Measurements from ENCODE around the gene SDHB. TPM values are rescaled to one million over a fixed set of nuclear protein-coding genes. Genes with fewer than 3 reads are reported as not detected.

SDHB gene
- total RNA-seq, 6 donors from 2014 or later: 37.7 to 98.7 (median 74.8) TPM

DNA sequence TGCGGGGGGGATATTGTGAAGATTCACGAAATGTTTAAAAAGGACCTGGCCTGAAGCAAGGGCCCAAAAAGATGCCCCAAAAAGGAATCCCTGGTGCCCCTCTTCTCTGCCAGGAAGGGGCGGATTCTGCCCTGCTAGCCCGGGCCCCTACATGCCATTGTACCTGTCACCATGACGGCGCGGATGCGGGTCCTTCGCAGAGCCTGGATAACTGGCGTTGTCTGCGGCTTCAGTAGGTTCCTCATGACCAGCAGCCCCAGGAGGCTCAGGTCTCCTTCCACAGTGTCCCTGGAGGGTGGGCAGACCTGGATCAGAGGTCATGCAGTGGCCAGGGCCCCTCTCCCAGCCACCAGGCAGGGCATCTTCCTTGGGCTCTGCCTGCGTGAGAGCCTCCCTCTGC is 62.3 kb downstream of the SDHB start:
- 93 to 96% methylated on average over 4 to 12 of the region's 12 CpGs for WGBS, 2 donors
- peaks cover 3 to 91% (median 70%) of the 10 kb centered on the region in 4 donors for H3K36me3 ChIP-seq

DNA sequence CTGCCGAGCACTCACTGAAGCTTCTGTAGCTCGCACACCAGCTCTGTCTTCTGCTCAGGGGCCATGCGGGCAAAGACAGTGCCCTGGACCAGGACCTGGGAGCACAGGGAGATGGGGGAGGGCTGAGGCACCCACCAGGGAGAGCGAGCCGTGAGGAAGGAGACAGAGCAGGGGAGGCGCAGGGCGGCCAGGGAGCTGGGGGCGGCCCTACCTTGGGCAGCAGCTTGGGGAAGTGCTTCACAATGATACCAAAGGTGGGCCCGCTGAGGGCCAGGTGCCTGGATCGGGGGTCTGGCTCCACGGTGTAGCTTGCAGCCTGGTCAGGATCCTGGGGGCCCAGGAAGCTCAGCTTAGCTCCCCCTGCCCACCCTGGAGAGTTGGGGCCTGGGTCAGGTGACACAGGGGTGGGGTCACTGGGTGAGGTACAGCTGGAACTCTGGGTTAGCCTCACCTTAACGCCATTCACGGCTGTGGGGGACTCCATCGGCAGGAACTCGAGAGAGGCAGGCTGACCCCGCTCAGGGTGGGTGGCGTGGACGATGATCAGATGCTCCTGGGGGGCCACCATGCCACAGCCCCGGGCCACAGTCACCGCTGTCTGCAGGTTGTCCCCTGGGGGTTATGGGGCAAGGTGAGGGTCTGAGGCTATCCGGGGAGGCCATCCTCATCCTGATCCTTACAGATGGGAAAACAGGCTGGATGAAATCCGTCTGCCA is 64.0 kb downstream of the SDHB start:
- Histone ChIP-seq H3K4me1 (peaks cover 0 to 2% (median 0%) of the 10 kb centered on the region in 4 donors), H3K27ac (no peak overlapping the region), H3K36me3 (peaks cover 0 to 85% (median 65%) of the 10 kb centered on the region in 4 donors), H3K27me3 (no peaks in the 10 kb centered on the region), H3K4me3 (no peak overlapping the region), H3K9me3 (no peaks in the 10 kb centered on the region)
- DNase-seq: peak in 1 of 2 donors; percentile 74
- no peak for ATAC-seq (ENCODE audit: low FRiP score in 2 of 2)
- TF ChIP-seq, protein P1, sequence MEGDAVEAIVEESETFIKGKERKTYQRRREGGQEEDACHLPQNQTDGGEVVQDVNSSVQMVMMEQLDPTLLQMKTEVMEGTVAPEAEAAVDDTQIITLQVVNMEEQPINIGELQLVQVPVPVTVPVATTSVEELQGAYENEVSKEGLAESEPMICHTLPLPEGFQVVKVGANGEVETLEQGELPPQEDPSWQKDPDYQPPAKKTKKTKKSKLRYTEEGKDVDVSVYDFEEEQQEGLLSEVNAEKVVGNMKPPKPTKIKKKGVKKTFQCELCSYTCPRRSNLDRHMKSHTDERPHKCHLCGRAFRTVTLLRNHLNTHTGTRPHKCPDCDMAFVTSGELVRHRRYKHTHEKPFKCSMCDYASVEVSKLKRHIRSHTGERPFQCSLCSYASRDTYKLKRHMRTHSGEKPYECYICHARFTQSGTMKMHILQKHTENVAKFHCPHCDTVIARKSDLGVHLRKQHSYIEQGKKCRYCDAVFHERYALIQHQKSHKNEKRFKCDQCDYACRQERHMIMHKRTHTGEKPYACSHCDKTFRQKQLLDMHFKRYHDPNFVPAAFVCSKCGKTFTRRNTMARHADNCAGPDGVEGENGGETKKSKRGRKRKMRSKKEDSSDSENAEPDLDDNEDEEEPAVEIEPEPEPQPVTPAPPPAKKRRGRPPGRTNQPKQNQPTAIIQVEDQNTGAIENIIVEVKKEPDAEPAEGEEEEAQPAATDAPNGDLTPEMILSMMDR (IDR thresholded peaks at IDR 0.05): no peak
- TF ChIP-seq POLR2AphosphoS5 (IDR thresholded peaks at IDR 0.05): no peak
- TF ChIP-seq EP300 (IDR thresholded peaks at IDR 0.05): no peak
- no peak for TF ChIP-seq POLR2A (IDR thresholded peaks at IDR 0.05)
- 94 to 95% methylated on average over 11 to 18 of the region's 22 CpGs for WGBS, 2 donors

More for the DNA sequence above, 62.3 kb downstream of the SDHB start:
- Histone ChIP-seq H3K27me3 (no peaks in the 10 kb centered on the region), H3K4me3 (no peak overlapping the region), H3K9me3 (no peaks in the 10 kb centered on the region), H3K4me1 (no peaks in the 10 kb centered on the region), H3K27ac (no peak overlapping the region)
- TF ChIP-seq POLR2AphosphoS5 (IDR thresholded peaks at IDR 0.05) (no peak), EP300 (IDR thresholded peaks at IDR 0.05) (no peak), POLR2A (IDR thresholded peaks at IDR 0.05) (no peak)
- TF ChIP-seq, protein P1 (IDR thresholded peaks at IDR 0.05): no peak
- no peak for ATAC-seq (ENCODE audit: low FRiP score in 2 of 2)
- peak in 1 of 2 donors; percentile 39 for DNase-seq

DNA sequence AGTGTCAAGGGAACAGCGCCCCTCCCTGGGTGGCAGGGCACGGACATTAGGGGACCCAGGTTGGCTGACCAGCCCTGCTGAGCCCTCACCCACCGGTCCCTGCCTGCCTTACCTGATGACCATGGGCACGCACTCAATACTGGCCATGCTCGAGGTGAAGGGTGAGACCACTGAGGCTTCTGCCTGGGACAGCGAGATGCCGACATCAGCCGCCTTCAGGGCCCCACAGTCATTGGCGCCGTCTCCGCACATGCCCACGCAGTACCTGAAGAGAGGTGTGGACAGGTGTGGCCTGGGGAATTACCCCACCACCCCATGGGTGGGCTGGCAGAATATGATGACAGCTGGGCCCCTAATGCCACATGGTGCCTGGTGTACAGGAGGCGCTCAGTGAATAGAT is 65.6 kb downstream of the SDHB start:
- no peaks in the 10 kb centered on the region for H3K9me3 ChIP-seq
- TF ChIP-seq POLR2A (IDR thresholded peaks at IDR 0.05): no peak
- no peak for TF ChIP-seq EP300 (IDR thresholded peaks at IDR 0.05)
- TF ChIP-seq POLR2AphosphoS5 (IDR thresholded peaks at IDR 0.05): no peak
- TF ChIP-seq, protein P1 (IDR thresholded peaks at IDR 0.05): no peak
- H3K4me1 ChIP-seq: peaks cover 0 to 8% (median 4%) of the 10 kb centered on the region in 4 donors
- no peak overlapping the region for H3K27ac ChIP-seq
- WGBS, 2 donors: 91 to 95% methylated on average over 11 to 13 of the region's 13 CpGs
- H3K27me3 ChIP-seq: no peaks in the 10 kb centered on the region
- H3K4me3 ChIP-seq: no peak overlapping the region
- H3K36me3 ChIP-seq: peaks cover 0 to 70% (median 58%) of the 10 kb centered on the region in 4 donors
- no peak for ATAC-seq (ENCODE audit: low FRiP score in 2 of 2)
- no peak for DNase-seq

DNA sequence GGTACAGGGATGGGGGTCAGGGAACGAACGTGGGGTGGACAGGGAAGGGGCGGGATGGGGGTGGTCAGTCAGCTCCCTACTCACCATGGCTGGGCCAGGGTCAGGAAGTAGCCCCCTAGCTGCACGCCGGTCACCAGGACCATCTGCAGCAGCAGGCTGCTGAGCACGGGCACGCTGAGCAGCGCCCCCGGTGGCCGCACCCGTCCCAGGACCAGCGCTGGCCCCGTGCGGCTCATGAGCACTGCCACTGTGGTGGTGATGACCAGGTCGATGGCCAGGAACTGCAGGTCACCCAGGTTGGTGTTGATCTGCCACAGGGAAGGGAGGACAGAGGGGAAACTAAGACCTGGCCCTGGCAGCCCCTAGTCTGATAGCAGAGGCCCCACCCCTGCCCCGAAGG is 66.9 kb downstream of the SDHB start:
- H3K27ac ChIP-seq: no peak overlapping the region
- peaks cover 0 to 64% (median 49%) of the 10 kb centered on the region in 4 donors for H3K36me3 ChIP-seq
- TF ChIP-seq POLR2A (IDR thresholded peaks at IDR 0.05): no peak
- TF ChIP-seq EP300 (IDR thresholded peaks at IDR 0.05): no peak
- TF ChIP-seq, protein P1 (IDR thresholded peaks at IDR 0.05): no peak
- no peak for TF ChIP-seq POLR2AphosphoS5 (IDR thresholded peaks at IDR 0.05)
- DNase-seq (no peak), ATAC-seq (ENCODE audit: low FRiP score in 2 of 2) (no peak)
- 79 to 98% methylated on average over 5 of the region's 16 CpGs for WGBS, 2 donors
- no peak overlapping the region for H3K4me3 ChIP-seq
- H3K9me3 ChIP-seq: no peaks in the 10 kb centered on the region
- H3K4me1 ChIP-seq: peaks cover 0 to 8% (median 4%) of the 10 kb centered on the region in 4 donors
- no peaks in the 10 kb centered on the region for H3K27me3 ChIP-seq

Measured in upper lobe of left lung (tissue), 6 donors.